Measurements from ENCODE around the gene SCGN.
"Not testable (repeated sequence)": the region's sequence is repeated elsewhere in the genome, so short reads cannot be mapped to it uniquely, and the experiment has no call there.

SCGN gene

DNA sequence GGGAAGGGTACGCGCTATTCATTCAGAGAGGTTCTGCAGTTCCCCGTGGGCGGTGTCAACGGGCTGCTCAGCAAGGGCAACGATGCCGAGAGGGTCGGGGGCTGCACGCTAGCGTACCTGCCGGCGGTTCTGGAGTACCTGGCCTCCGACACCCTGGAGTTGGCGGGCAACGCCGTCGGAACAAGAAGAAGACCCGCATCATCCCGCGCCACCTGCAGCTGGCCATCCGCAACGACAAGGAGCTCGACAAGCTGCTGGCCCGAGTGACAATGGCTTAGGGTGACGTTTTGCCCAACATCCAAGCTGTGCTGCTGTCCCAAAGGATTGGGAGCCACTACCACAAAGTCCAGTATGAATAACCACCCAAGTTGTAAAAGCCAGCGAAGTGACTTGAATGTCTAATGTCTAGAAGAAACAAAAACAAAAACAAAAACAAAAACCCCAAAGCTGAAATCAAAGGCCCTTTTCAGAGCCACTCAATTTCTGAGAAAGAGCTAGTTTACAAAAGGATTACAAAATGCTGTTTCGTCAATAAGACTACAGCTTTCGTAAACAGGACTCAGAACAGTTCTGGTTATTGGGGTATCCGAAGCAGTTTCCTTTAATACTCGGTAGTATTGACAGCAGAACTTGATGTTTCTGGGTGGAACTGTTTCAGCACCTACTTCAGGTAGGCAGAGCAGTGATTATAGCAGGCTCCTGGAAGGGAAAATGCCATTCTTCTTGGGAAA is 80.6 kb downstream of the SCGN start:
- DNase-seq: no peak

DNA sequence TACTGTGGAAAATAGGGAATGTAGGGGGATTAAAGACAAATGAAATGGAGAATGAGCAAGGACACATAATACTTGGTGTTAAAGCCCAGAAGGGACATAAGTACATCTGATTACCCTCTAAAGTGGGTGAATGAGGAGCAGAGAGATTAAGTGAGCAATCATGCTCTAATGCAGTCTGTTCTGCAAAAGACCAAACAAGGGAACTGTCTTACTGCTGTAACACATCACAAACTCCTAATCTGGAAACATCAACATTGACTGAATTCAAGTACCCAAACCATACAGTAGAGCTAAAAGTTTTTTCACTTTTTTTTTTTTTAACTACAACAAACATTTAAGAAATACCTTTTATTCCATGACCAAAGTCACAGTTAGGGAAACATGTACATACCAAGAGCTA is 83.2 kb downstream of the SCGN start:
- no peak for DNase-seq

DNA sequence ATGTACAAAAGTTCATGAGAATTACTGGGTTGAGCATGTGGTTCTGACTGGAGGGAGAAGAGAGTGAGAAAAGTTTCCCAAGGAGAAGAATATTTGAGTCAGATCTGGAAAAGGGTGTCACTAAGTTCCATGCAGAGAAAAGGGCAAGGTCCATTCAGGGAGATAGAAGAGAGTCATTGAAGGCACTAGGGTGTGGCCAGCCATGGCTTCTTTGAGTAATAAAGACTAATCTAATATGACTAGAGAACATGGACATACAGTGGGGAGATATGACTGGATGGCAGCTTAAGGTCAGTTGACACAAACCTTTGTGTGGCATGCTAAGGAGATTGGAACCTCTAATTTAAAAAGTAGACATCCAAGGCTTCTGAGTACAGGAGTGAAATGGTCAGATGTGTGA is 91.9 kb downstream of the SCGN start:
- DNase-seq: no peak

DNA sequence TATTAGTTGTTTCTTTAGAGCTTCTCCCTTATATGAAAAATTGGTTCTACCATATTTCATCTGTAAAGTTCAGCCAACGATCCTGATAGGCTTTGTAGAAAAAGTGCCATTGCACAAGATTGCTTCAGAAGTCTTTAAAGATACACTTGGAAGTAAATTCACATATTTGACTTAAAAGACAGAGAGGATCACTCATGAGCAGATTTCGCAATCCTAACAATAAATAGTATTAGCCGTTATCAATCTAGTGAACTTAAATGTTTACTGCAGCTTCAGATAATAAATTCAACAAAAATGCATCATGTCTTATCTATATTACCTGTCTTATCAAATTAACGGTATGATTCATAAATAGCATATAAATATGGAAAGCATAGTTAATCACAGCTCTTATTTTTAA is 93.8 kb downstream of the SCGN start:
- no peak for DNase-seq

DNA sequence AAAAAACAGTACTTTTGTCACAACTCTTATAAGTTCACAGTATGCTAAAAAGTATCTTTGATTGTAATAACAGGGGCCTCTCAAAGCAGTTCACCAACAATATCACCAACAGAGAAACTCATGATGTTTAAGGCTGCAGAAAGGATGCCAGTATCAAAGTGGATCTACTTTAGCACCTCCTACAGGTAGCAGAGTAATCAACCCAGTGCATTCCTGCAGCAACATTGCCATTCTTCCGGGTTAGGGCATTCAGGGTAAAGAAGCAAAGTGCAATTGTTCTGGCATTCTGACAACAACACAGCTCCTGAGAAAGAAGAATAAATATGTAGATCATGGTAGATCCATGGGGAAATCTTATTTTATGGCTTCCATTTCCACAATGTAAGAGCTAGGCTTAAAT is 95.0 kb downstream of the SCGN start:
- no peak for DNase-seq

DNA sequence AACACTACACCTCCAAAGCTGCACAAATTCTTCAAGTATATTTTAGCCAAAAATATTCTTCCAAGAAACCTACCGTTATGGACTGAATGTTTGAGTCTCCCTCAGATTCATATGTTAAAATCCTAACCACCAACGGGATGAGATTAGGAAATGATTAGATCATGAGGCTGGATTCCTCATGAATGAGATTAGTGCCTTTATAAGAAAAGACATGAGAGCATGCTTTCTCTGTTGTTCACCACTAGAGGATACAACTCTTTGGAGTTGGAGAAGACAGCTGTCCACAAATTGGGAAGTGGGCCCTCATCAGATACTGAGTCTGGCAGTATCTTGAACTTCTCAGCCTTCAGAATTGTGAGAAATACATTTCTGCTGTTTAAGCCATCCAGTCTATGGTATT is 95.5 kb downstream of the SCGN start:
- DNase-seq: no peak

DNA sequence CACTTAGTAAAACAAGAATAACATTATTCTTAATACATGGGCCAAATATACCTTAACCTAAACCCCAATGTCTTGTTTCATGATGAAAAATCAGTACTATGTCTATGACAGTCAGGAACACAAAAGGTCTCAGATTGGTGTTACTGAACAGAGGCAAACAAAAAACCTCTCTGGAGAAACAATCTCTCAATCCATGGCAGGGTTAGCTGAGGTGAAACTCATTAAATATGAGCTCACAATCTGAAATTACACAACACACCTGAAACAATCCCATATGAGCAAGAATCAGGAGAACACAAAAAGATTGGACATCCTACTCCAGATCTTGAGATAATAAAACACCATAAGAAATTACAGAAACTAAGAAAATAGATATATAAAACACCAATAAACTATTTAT is 96.0 kb downstream of the SCGN start:
- no peak for DNase-seq

DNA sequence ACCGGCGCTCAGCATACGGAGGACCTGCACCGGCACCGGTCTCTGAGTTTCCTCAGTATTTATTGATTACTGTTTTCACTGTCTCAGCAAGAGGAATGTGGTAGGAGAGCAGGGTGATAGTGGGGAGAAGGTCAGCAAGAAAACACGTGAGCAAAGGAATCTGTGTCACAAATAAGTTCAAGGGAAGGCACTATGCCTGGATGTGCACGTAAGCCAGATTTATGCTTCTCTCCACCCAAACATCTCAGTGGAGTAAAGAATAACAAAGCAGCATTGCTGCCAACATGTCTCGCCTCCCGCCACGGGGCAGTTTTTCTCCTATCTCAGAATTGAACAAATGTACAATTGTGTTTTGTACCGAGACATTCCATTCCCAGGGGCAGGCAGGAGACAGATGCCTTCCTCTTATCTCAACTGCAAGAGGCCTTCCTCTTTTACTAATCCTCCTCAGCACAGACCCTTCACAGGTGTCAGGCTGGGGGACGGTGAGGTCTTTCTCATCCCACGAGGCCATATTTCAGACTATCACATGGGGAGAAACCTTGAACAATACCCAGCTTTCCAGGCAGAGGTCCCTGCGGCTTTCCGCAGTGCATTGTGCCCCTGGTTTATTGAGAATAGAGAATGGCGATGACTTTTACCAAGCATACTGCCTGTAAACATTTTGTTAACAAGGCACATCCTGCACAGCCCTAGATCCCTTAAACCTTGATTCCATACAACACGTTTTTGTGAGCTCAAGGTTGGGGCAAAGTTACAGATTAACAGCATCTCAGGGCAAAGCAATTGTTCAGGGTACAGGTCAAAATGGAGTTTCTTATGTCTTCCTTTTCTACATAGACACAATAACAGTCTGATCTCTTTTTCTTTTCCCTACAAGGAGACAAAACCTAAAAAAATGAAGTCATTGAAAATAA is 96.8 kb downstream of the SCGN start:
- not testable (repeated sequence) for DNase-seq

DNA sequence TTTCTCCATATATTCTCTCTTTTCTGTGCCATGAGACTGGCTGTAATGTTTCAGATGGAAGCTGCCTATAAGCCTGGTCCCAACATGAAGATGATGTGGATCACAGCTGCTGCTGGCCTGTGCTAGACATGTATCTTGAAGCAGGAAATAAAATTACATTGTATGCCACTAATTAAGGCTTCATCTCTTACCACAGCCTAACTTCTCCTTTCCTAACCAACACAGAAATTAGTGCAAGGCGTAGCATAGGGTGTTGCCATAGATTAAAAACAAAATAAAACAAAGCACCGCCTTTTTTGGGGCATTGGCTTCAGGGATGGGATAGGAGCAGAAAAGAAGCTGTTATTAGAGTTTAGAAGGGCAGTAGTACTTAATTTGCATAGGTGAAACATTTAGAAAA is 97.8 kb downstream of the SCGN start:
- no peak for DNase-seq

DNA sequence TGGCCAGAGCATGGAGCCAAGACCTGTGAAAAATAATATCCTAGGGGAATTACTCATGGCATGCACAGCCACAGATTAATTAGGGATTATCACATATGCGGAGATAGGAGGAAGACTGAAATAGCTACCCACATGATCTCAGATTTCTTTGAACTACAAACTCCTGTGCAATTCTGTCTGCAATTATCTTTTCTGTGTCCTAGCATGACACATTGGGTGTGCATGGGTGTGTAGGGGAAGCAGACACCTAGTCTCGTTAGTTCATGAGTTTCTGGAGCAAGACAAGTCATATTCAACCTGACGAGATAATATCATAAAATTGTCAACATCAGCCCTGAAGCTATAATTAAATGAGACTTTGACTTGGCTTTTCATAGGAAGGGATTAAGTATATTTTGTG is 98.9 kb downstream of the SCGN start:
- DNase-seq: no peak

Measured in activated CD4-positive, alpha-beta T cell treated with anti-CD3 and anti-CD28 coated beads for 4 hours (primary cell).